HEK293T (cell line): ENCODE measurements around the gene GATAD2B.

Source experiments
- ARNT ChIP-seq: fragments of 450-650 bp; IDR thresholded peaks from 2 replicates; pipeline ENCODE4 v1.6.1; 2017; ENCODE audit warnings: mild to moderate bottlenecking
- BHLHE40 ChIP-seq: fragments of 450-650 bp; IDR thresholded peaks from 2 replicates; pipeline ENCODE4 v1.6.1; 2016; ENCODE audit warnings: mild to moderate bottlenecking, moderate library complexity, borderline replicate concordance
- CTBP1 ChIP-seq: fragments of 450-650 bp; IDR thresholded peaks from 2 replicates; pipeline ENCODE4 v1.6.1; 2016; ENCODE audit warnings: borderline replicate concordance
- ELF4 ChIP-seq: fragments of 450-650 bp; IDR thresholded peaks from 2 replicates; pipeline ENCODE4 v1.6.1; 2017; ENCODE audit warnings: antibody characterized with exemption
- FOXA1 ChIP-seq: fragments of 450-650 bp; IDR thresholded peaks from 2 replicates; pipeline ENCODE4 v1.6.1; 2016; ENCODE audit warnings: mild to moderate bottlenecking
- FOXM1 ChIP-seq: fragments of 450-650 bp; IDR thresholded peaks from 2 replicates; pipeline ENCODE4 v1.6.1; 2017; ENCODE audit warnings: mild to moderate bottlenecking, borderline replicate concordance
- L3MBTL2 ChIP-seq: fragments of 450-650 bp; conservative IDR thresholded peaks from 2 replicates; pipeline ENCODE4 v1.6.1; 2016; ENCODE audit warnings: mild to moderate bottlenecking
- NFRKB ChIP-seq: fragments of 450-650 bp; IDR thresholded peaks from 2 replicates; pipeline ENCODE4 v1.6.1; 2016; ENCODE audit warnings: mild to moderate bottlenecking, moderate library complexity
- SP1 ChIP-seq: fragments of 450-650 bp; IDR thresholded peaks from 2 replicates; pipeline ENCODE4 v1.6.1; 2017
- TARDBP ChIP-seq: fragments of 450-650 bp; IDR thresholded peaks from 2 replicates; pipeline ENCODE4 v1.6.1; 2016

GRCh38 chr1:153959454-153959853 is 36.7 kb upstream of the GATAD2B start:
- no peak for TF ChIP-seq BHLHE40
- no peak for TF ChIP-seq L3MBTL2
- no peak for TF ChIP-seq CTBP1
- no peak for TF ChIP-seq NFRKB
- TF ChIP-seq ELF4: no peak
- no peak for TF ChIP-seq ARNT
- no peak for TF ChIP-seq FOXA1
- no peak for TF ChIP-seq FOXM1
- no peak for TF ChIP-seq SP1
- no peak for TF ChIP-seq TARDBP
